ENCODE measurements around the gene LRRK2.

Gene LRRK2

GRCh38 chr12:40224439-40225291 lies at the start of gene LRRK2:
Gene LRRK2 (plus strand): TSS chr12:40224997. CDS start chr12:40225132, 135 bp downstream.
- DNase-seq (ENCODE audit: low read depth in 2 of 3, low spot score in 2 of 3): peak in 2 of 3 experiments; percentile 3 to 16

DNA sequence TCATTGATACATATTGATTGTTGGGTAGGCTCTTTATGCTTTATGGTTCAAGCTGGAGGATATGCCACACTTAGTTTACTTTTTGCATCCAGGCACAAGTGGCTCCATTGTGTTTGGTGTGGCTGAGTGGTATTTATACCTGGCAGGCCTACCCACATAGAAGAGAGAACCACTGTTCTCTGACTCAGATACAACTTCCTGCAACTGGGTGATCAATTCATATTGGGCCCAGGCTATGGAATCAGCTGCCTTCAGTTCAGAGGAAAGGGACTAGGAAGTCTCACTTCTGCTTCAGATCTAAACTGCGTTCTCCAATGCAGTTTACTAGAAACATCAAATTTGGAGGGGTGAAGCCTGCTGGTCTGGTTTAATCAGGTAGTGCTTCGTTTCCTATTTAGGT lies 49.8 kb upstream of the LRRK2 start:
- DNase-seq (ENCODE audit: low read depth in 2 of 3, low spot score in 2 of 3): no peak

- DNase-seq (ENCODE audit: low read depth in 2 of 3, low spot score in 2 of 3): no peak
Observed at GRCh38 chr12:40175489-40175888, 49.3 kb upstream of the LRRK2 start.

DNA sequence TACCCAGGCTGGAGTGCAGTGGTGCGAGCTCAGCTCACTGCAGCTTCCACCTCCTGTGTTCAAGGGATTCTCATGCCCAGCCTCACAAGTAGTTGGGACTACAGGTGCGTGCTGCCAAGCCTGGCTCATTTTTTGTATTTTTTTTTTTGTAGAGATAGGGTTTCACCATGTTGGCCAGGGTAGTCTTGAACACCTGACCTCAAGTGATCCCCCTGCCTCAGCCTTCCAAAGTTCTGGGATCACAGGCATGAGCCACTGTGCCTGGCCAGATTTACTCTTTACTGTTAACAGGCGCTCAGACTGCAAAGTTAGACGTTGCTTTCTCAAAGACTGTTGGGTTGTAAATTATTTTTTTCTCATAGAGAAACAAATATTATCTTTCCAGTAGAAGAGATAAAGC lies 46.1 kb upstream of the LRRK2 start:
- no peak for DNase-seq (ENCODE audit: low read depth in 2 of 3, low spot score in 2 of 3)

GRCh38 chr12:40181490-40181889 lies 43.3 kb upstream of the LRRK2 start:
- no peak for DNase-seq (ENCODE audit: low read depth in 2 of 3, low spot score in 2 of 3)

DNA sequence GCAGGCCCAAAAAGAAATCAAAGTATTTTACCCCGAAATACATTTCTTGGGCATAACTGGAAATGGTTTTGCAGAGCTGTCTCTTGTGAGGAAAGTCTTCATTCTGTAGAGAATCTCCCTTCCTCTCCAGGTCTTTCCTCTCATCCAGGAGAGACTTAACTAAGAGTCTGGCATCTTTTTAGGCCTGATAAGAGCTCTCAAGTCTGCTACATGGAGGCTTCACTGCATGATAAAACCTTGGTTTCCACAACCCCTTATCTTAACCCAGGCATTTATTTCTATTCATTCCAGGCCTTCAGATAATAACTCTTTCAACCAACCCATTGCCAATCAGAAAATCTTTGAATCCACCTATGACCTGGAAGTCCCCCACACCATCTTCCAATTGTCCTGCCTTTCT lies 41.1 kb upstream of the LRRK2 start:
- no peak for DNase-seq (ENCODE audit: low read depth in 2 of 3, low spot score in 2 of 3)

- no peak for DNase-seq (ENCODE audit: low read depth in 2 of 3, low spot score in 2 of 3)
Observed at GRCh38 chr12:40184493-40185302, 40.1 kb upstream of the LRRK2 start.

- DNase-seq (ENCODE audit: low read depth in 2 of 3, low spot score in 2 of 3): no peak
Observed at GRCh38 chr12:40185303-40185693, 39.5 kb upstream of the LRRK2 start.

DNA sequence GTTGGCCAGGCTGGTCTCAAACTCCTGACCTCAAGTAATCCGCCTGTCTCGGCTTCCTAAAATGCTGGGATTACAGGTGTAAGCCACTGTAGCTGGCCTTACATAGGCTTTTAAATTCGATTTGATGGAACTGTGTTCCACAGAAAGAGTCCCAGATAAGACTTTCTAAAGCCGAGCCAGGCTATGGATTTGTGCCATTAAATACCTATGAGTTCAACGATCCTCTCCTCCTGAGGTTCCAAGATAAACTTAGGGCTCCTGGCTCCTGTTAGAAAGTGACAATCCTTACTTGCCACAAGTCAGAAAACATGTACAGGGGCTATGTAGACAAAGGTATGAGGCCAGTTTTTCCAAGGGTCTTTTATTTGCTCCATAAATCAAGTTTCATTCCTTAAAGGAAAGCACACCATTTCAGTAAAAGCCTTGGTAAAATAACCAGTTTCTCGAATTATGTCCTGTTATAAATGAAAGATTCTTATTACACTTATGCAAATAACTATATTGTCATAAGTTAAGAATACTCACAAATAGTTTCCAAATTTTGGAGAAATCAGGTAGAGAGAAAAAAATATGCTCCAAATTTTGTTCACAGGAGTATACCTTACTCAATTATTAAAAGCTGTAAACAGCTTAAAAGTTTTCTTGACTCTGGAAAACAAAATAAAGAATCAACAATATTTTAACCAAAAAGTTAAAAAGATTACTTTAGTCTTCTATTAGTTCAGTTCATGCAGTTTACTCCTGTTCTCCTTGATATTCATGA lies 36.1 kb upstream of the LRRK2 start:
- no peak for DNase-seq (ENCODE audit: low read depth in 2 of 3, low spot score in 2 of 3)

GRCh38 chr12:40192704-40193255 lies 32.0 kb upstream of the LRRK2 start:
- DNase-seq (ENCODE audit: low read depth in 2 of 3, low spot score in 2 of 3): no peak

DNA sequence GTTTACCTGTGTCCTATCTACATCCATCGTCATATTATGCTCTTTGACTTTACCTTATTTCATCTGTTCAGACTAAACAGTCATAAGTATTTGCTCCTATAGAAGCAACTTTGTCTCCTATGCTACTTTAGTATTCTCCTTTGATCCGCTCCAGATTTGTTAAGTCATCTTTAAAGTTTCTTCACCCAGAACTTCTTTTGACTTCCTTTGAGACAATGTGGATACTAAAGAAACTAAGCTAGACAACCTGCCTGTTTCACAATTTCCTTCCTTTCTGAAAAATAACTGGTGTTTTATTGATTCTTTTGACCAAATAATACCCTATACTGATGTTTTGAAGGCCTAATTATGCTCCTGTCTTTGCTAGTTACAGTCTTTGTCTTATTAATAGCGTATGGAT lies 30.0 kb upstream of the LRRK2 start:
- no peak for DNase-seq (ENCODE audit: low read depth in 2 of 3, low spot score in 2 of 3)

GRCh38 chr12:40197590-40197989 lies 27.2 kb upstream of the LRRK2 start:
- DNase-seq (ENCODE audit: low read depth in 2 of 3, low spot score in 2 of 3): no peak

DNA sequence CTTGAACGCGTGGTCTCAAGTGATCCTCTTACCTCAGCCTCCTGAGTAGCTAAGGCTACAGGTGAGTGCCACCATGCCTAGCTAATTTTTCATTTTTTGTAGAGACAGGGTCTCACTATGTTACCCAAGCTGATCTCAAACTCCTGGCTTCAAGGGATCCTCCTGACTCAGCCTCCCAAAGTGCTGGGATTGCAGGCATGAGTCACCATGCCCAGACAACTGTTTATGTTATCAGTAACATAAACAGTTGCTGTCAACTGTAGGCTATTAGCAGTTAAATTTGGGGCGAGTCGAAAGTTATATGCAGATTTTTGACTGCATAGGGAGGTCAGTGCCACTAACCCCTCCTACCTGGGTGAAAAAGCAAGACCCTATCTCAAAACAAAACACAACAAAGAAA lies 26.2 kb upstream of the LRRK2 start:
- DNase-seq (ENCODE audit: low read depth in 2 of 3, low spot score in 2 of 3): no peak

GRCh38 chr12:40202095-40203059 lies 22.4 kb upstream of the LRRK2 start:
- DNase-seq (ENCODE audit: low read depth in 2 of 3, low spot score in 2 of 3): no peak

- no peak for DNase-seq (ENCODE audit: low read depth in 2 of 3, low spot score in 2 of 3)
Observed at GRCh38 chr12:40203060-40203430, 21.8 kb upstream of the LRRK2 start.

DNA sequence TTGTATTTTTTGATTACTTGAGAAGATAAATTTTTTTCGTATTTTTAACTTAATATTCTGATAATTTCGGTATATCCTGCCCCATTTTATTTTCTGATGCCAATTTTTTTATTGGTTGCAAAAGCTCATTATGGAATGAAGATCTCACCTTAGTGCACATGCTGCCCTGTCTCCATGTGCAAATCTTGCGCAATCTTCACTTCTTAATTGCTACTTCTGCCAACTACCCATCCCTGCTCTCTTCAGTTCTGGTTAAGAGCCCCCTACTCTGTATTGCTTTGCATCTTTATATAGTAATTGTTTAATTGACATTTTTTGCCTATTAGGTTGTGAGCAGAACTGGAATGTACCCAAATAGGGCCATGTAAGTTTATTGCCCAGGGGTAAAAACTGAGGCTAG lies 20.5 kb upstream of the LRRK2 start:
- DNase-seq (ENCODE audit: low read depth in 2 of 3, low spot score in 2 of 3): no peak

DNA sequence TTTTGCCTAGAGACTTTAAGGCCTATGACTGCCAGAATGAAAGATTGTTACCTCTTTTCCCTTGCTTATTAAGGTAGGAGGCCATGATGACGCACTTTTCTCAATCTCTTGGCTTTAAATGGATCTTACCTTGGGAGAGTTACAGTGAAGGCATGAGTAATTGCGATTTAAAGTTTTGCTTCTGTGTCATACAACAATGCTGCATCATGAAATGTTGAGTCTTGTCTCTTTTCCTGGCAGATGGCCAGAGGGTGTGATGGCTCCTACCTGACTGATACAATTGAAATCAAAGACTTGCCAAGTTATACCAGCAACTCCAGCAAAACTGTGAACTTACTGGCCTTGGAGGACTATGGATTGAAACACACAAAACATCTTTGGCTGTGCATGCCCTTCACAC lies 17.2 kb upstream of the LRRK2 start:
- no peak for DNase-seq (ENCODE audit: low read depth in 2 of 3, low spot score in 2 of 3)

- DNase-seq (ENCODE audit: low read depth in 2 of 3, low spot score in 2 of 3): no peak
Observed at GRCh38 chr12:40208707-40209446, 15.9 kb upstream of the LRRK2 start.

DNA sequence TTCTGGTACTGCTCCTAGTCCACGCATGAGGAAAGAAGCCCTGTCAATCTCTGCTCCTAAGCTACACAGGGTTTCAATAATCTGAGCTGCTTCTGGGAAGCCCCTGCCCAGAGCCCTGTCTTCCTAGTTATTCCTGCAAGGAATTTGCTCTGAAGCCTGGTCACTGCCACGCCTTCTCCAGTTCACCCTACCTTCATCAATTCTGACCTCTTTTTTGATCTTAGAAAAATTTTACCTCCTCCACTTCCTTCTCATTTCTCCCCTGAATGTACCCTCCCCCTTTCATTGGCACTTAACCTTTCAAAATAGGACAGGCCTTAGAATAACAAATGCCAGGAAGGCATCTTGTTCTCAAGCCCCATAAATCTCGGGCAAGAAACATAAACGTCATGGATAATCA lies 14.9 kb upstream of the LRRK2 start:
- DNase-seq (ENCODE audit: low read depth in 2 of 3, low spot score in 2 of 3): no peak
